GM10847 (cell line): ENCODE measurements around the gene IPPK.

Experiments used
- POLR2A ChIP-seq: IDR thresholded peaks from 2 replicates; pipeline ENCODE4 v1.6.1; 2011; ENCODE audit not compliant: insufficient read length; ENCODE audit errors: extremely low read depth

The IPPK gene

DNA sequence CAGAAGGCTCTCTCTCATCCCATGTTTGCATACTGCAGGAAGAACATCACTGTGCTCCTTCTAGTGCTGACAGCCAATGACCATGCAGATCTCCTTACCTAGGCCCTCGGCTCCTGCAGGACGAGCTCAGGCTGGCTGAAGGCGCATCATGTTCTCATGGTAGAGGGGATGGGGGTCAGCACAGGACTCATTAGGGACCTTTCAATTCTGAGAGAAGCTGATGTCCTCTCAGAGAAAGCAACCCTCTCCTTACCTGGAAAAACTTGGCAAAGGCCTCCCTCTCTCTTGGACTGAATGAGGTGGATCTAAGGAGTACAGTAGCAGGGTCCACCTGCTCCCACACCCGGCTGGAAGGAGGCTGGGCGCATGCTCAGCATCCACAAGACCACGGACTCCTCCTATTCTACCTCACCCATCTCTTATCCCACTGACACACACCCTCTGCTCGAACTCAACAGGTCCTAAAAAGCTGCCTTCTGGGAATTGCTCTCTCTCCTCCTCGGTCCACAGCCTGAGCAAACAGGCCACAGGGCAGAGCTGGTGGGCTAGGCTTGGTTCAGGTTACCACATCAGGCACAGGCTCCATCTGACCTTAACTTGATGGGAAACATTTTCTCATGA lies 2.9 kb downstream of the IPPK start:
- TF ChIP-seq POLR2A, result no peak

DNA sequence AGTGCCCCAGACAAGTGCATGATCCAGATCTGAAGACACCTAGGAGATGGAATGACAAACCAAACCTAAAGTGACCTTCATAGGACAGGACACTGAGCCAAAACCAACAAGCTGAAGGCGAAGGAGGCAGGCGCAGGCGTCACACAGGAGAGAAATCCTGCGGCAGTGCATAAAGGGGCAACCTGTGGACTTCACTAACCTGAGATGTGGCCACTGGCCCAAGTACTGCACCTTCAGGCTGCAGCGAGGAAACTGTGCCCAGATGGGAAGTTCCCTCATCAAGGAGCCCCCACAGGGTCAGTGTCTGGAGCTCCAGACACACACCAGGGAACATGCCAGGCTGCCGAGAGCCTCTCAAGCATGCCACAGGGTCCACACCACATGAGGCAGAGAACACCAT lies 3.7 kb downstream of the IPPK start:
- TF ChIP-seq POLR2A, result no peak

DNA sequence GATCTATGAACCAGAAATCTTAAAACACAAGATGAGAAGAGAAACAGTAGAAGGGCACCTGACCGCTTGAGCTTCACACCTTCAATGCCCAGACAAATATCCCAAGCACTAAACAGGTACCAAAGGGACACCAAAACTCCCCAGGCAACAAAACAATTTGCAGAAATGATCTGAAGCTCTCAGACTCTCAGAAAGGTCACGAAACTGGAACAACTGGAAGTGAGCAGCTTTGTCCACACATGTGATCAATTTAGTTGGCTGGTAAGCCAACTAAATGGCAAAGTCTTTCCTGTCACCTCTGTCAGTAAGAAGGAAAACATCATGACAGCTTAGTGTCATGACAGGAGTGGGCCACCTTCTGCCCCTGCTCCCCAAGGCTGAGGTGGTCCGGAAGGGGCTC lies 4.1 kb downstream of the IPPK start:
- no peak for TF ChIP-seq POLR2A

DNA sequence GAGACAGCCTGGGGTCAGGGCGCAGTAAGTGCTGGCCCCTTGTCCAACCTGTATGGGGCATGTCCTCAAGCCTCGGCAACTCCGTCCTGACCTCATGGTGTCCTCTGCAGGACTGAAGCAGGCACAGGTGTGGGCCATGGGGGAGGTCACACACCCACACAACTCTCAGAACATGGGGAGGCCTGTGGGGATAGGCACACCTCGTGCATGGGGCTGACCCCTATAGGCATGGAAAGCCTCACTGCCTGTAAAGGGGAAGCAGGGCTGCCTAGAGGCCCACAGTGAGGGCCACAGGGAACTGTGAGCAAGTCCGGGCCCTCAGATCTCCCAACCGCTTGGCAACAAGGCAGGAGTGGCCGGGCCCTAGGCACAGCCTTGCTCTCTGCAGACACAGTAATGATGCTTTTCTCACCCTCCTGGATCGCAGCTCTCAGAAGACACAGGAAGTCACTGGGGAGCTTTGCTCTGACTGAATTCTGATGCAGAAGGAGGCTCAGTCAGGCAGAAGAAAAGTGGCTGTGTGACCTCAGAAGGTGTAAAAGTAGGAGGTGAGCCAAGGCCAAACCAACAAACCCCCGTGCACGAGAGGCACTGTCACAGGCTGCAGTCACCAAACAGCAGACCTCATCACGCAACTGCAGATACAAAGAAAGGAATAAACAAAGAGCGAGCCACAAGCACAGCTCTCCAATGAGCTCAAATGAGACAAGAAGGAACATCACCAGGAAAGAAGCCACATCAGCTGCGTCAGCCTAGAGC lies 5.4 kb downstream of the IPPK start:
- no peak for TF ChIP-seq POLR2A

DNA sequence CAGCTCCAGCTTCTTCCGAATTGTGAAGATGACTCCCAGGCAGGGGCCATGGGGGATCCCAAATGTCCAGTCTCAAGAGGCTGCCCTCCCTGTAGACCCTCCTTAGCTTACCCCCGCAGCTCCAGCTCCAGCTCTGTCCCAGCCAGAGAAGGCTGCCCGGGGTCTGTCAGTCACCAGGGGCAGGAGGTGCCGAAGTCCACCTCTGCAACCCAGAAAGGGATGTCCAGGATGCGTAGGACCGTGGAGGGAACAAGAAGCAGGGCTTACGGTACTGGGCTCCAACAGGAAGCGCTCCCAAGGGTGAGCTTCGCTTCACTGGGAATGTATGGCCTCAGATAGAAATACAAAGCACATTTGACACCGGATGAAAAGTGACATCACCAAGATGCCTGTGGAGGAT lies 6.0 kb downstream of the IPPK start:
- no peak for TF ChIP-seq POLR2A

DNA sequence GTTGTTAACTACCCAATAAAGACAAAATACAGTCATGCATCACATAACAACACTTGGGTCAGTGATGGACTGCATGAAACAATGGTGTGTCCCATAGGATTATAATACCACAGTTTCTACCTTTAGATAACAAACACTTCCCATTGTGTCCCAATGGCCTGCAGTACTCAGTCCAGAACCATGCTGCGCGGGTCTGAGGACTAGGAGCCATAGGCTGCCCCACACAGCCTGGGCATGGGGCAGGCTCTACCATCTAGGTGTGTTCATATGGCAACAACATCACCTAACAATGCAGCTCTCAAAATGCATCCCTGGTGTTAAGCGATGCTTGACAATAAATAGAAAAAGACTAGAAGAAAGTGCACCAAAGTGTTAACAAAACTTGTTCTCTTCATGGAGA lies 6.8 kb downstream of the IPPK start:
- TF ChIP-seq POLR2A, result no peak

DNA sequence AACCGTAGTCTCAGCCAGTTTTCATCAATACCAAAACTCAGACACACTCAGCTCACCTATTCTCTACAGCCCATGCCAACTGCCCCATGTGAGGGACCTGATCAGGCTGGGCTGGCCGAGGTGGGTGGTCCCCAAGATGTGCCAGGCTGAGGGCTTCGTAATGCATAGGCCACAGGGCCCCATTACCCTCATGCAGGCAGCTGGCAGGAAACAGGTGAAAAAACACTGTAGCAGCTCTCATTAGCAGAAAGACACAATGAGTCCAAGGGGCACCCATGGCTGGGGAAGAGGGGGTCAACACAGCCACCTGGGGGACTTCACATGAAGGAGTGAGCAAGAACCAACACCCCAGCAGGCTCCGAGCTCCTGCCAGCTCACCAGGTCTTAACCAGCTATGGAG lies 8.2 kb downstream of the IPPK start:
- TF ChIP-seq POLR2A, result no peak

DNA sequence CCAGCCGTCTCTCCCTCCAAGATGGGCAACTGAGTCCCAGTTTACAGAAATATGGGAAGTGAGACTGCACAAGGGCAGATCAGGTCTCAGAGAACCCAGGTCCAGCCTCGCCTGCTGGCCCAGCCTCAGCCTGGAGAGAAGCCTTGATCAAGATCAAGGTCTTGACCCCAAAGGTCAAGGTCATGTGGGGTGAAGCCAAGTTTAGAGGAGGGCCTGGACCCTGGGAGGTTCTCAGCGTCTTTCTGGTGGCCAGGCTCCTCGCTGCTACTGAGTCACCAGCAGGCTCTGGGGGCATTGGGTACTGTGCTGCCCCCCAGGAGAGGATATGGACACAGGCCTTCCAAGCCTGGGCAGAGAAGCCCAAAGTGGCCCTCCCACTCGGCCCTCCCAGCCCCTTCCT lies 8.8 kb downstream of the IPPK start:
- no peak for TF ChIP-seq POLR2A

DNA sequence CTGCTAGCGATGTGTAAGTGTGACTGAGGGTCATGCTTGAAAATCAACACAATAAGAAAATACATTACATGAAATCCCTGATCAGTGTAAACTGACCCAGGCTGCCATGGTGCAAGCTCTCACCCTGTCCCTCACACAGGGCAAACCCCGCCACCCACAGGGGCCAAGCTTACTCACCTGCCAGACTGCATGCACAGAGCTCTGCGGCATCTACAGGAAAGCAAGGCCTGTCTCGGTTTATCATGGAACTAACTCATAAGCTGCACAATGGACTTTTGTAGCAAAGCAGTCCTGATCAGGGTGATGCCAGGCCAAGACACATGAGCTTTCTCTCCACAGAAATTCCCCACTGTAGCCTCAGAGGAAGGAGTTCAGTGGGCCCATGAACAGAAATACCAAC lies 9.7 kb downstream of the IPPK start:
- TF ChIP-seq POLR2A, result no peak

DNA sequence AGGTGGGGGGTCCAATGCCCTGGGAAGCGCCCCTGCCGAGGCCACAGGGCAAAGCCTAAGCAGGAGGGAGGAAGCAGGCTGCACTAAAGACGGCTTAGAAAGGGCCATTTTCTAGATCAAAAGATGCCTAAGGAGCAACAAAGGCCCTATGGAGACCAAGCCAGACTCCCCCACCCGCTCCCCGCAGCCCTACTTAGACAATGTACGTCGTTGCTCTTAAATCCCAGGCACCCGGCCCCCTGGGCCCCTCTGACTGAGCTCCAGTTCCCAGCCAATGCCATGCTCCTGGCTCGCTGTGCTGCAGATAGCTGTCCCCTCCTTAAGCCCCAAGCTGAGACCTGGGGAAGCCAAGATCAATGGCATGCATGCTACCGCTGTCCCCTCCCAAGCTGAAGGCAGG lies 10.3 kb downstream of the IPPK start:
- TF ChIP-seq POLR2A, result no peak

DNA sequence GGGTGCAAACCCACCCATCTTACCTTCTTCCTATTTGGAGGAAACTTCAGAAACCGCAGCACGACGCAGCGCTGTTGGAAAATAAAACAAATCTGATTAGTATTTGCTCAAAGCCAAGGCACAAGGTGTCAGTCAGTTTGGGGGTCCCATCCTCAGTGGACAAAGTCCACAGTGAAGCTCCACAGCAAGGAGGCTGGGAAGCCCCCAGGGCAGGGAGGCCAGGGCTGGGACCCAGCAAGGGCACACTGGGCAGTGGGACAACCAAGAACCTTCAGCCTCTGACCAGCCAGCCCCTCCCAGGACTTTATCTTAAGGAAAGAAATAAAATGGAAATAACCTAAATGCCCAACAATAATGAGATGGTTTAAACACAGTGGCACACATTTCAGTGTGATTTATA lies 11.3 kb downstream of the IPPK start:
- TF ChIP-seq POLR2A, result no peak

DNA sequence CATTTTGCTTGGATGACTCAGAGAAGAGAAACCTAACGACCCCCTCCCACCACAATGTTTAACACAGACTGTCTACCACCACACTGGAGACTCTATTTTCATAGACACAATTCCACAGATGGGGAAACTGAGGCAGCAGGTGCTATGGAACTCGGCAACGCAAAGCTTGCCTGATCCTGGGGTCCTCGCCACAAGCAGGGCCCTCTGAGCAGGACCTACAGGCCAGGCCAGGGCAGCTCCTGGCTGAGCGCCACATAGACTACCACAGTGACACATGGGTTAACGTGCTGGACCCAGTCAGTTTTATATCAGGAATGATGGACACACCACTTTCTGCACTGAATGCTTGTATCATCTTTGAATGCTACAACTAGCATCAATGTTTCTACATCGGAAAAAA lies 11.8 kb downstream of the IPPK start:
- TF ChIP-seq POLR2A, result no peak

DNA sequence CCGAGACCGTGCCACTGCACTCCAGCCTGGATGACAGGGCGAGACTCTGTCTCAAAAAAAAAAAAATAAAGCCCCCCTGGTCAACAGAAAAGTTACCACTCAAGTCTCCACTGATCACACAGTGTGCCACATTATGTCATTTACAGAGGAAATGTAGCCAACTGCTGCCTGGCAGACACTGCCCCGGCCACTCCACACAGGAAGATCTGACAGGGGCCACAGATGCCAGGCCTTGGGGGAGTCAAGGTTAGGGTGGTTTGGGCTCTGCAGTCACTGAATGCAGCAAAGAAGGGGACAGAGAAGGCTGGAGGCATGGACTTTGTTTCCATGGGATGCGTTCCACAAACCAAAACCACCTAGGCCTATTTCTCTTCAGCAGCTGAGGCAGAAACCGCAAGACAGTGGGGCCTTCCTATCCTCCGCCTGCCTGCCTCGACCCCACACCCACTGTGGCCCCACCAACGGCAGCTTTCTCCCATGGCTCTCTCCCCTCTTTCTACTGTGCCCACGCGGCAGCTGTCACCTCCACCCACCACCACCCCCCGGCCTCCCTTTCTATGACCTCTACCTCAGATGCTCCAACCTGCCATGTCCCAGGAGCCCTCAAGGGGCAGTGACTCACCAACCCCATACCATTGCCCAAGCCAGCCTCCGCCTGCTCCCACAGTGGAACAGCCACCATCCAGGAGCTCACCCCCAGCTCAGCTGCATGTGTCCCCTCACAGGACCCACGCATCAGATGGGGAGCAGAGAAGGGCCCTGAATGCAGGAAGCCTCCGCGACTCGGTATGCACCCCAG lies 12.4 kb downstream of the IPPK start:
- no peak for TF ChIP-seq POLR2A

DNA sequence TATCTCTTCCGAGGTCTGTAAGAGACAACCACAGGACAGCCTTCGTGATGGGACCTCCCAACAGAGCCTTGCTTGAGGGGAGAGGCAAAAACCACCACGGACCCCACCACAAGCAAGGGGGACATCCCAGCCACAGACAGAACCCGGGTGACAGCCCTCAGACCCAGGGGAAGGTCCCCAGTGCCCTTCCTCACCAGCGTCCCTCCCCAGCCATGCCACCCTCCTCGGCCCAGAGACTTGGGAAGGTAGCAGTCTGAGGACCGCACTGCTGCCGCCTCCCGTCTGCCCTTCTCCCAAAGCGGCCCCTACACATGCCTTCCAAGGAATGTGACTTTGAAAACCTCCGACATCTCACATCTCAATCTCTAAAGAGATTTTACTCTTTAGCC lies 13.4 kb downstream of the IPPK start:
- TF ChIP-seq POLR2A, result no peak

DNA sequence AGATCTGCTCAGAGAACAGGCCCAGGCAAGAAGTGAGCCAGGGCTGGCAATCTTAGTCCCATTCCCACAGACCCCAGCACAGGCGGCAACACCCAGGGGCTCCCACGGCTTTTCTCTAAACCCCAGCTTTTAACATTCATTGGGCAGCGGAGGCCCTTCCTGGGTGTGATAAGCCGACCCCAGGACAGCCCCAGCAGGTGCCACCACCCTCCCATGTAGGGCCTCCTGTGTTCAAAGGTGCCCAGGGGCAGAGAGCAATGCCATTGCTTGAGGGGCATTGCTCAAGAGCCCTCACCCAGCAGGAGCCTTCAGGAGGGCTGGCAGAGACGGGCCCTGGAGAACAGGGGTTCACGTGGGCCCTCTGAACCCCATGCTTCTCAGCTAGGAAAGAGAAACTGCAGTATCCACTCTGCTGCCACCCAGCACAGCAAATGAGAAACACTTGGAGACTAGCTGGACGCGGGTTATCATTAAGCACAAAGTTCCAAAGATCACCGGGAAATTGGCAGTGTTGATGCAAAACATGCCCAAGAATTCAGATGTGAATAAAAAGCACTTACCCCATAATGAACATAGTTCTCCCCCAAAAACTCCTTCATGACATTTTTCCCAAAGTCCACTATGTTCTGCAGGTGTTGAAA lies 13.9 kb downstream of the IPPK start:
- TF ChIP-seq POLR2A, result no peak

DNA sequence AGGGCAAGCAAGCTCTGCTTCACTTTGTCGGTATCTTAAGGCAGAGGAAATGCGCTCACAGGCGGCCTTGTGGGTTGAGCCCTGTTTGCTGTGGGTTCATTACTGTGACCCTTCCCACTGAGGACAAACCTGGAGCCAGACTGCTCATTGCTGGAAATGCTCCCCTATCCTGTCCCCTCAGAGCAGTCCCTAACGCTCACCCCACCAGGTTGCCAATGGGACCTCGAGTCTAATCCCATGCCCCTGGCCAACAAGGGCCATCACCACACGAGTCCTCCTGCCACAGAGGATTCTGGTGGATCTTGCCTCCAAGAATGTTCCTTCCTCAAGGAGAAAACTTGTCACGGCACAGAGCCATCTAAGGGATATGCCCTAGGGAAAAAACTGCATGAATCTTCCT lies 14.6 kb downstream of the IPPK start:
- no peak for TF ChIP-seq POLR2A
